Keratinocyte (primary cell): Measurements from ENCODE around the gene NEIL1. TPM values are rescaled to one million over a fixed set of nuclear protein-coding genes. Genes with fewer than 3 reads are reported as not detected.

Experiments used
- DNase-seq: peaks from one replicate; pipeline ENCODE4 v3.0.0-alpha.2; 2011; ENCODE audit warnings: low read depth, missing footprints, low spot score
- FAIRE-seq: peaks from 2 replicates; lab custom pipeline; 2011; peaks lifted over from hg19 to GRCh38; lab: Jason Lieb, UNC
- H2AFZ ChIP-seq: 2 replicates; pipeline ENCODE4 v1.6.0; 2012; ENCODE audit warnings: low read length, control low read depth, inconsistent platforms; ENCODE audit not compliant: control insufficient read depth
- H3K27ac ChIP-seq: 2 replicates; pipeline ENCODE4 v1.5.1; 2011; ENCODE audit warnings: low read length; ENCODE audit not compliant: control insufficient read depth, insufficient read depth
- H3K27me3 ChIP-seq: 3 replicates; pipeline ENCODE4 v1.6.0; 2011; ENCODE audit warnings: low read length; ENCODE audit not compliant: control insufficient read depth, insufficient read depth; ENCODE audit errors: extremely low read depth
- H3K36me3 ChIP-seq, 2 experiments: 2 replicates in 1 of 2; 3 replicates in 1 of 2; pipeline ENCODE4 v1.5.1; 2011; ENCODE audit warnings: low read length in 2 of 2, mild to moderate bottlenecking in 1 of 2; ENCODE audit not compliant: control insufficient read depth in 2 of 2, insufficient read depth in 2 of 2; ENCODE audit errors: extremely low read depth in 1 of 2
- H3K4me1 ChIP-seq: 3 replicates; pipeline ENCODE4 v1.5.1; 2011; ENCODE audit warnings: low read length; ENCODE audit not compliant: control insufficient read depth, insufficient read depth; ENCODE audit errors: extremely low read depth
- H3K4me2 ChIP-seq: 3 replicates; pipeline ENCODE4 v1.6.0; 2011; ENCODE audit warnings: low read depth, low read length; ENCODE audit not compliant: control insufficient read depth, insufficient read depth; ENCODE audit errors: extremely low read depth
- H3K4me3 ChIP-seq, 3 experiments: fragments of 200-600 bp in 1 of 3; sonication (generic) in 1 of 3; 2 replicates in 2 of 3; 3 replicates in 1 of 3; pipeline ENCODE4 v1.5.1; 2011 to 2016; ENCODE audit warnings: low read length in 3 of 3, mild to moderate bottlenecking in 3 of 3, control low read depth in 2 of 3, inconsistent platforms in 1 of 3, low read depth in 1 of 3, mixed read lengths in 1 of 3, mixed run types in 1 of 3, moderate library complexity in 1 of 3; ENCODE audit not compliant: control insufficient read depth in 2 of 3, insufficient read depth in 2 of 3; ENCODE audit errors: extremely low read depth in 1 of 3
- H3K79me2 ChIP-seq: 2 replicates; pipeline ENCODE4 v1.6.0; 2012; ENCODE audit warnings: low read length; ENCODE audit not compliant: control insufficient read depth, insufficient read depth
- H3K9ac ChIP-seq: 3 replicates; pipeline ENCODE4 v1.6.0; 2011; ENCODE audit warnings: low read length; ENCODE audit not compliant: control insufficient read depth, insufficient read depth; ENCODE audit errors: extremely low read depth
- H3K9me1 ChIP-seq: 3 replicates; pipeline ENCODE4 v1.6.0; 2011; ENCODE audit warnings: low read length; ENCODE audit not compliant: control insufficient read depth, insufficient read depth; ENCODE audit errors: extremely low read depth
- H3K9me3 ChIP-seq: 2 replicates; pipeline ENCODE4 v1.5.1; 2012; ENCODE audit warnings: low read depth, low read length; ENCODE audit not compliant: control insufficient read depth
- H4K20me1 ChIP-seq: 3 replicates; pipeline ENCODE4 v1.6.0; 2011; ENCODE audit warnings: low read length; ENCODE audit not compliant: control insufficient read depth, insufficient read depth; ENCODE audit errors: extremely low read depth
- EZH2 ChIP-seq: IDR thresholded peaks from one replicate; pipeline ENCODE4 v1.6.1; 2012; ENCODE audit warnings: inconsistent platforms, mild to moderate bottlenecking, low read length, moderate library complexity
- dilution Hi-C: fragments of 300-500 bp; cut with MboI; formaldehyde crosslinking; loops from one replicate; pipeline ENCODE4 v1.7.0; 2020; ENCODE audit warnings: low sequenced_read_pairs; ENCODE audit not compliant: extremely low pct_ligation_motif_present
- polyA plus RNA-seq, 5 experiments: library from polyadenylated mRNA; depleted of rRNA in 3 of 5; stranded (reverse) in 3 of 5; stranded (forward) in 1 of 5; unstranded in 1 of 5; fragments of >200 nt; gene quantifications; 1 replicate in 1 of 5; 2 replicates in 3 of 5; 3 replicates in 1 of 5; pipeline versions ENCODE4 v1.2.1 to v1.2.3, GENCODE V29; 2011 to 2012; ENCODE audit warnings: missing spikeins in 2 of 5, low read depth in 1 of 5, low replicate concordance in 1 of 5
- TF ChIP-seq, protein P1 (sequence below), 3 experiments: IDR thresholded peaks in 1 of 3; conservative IDR thresholded peaks in 1 of 3; optimal IDR thresholded peaks in 1 of 3; 2 replicates in 2 of 3; 3 replicates in 1 of 3; pipeline versions ENCODE3 to v1.5.1; 2011; ENCODE audit warnings: low read length in 3 of 3, mild to moderate bottlenecking in 3 of 3, moderate library complexity in 2 of 3, control low read depth in 1 of 3, inconsistent platforms in 1 of 3; ENCODE audit not compliant: insufficient read depth in 2 of 3; ENCODE audit errors: extremely low read depth in 1 of 3

The NEIL1 gene
- polyA plus RNA-seq, 1 donor (not counting 4 experiments of a cell fraction or from before 2014, with no cell fraction given), result 5.5 TPM

DNA sequence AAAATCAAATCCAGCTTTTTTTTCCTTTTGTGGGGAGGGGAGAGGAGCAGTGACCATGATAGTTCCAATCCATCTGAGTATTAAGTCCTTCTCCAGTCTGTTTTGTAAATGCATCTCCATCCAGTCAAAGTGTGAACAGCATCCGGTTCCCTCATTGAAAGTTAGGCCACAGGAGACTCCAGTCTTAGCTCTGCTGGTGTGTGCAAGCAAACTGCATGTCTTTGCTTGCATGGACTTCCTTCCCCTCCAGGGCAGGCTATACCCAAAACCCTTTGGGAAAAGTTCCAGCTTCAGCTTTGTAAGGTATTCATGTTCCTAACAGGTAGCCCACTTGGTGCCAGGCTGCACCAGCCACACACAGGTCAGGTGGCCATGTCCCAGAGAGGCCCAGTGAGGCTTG, 24.6 kb downstream of the NEIL1 start:
- peak; percentile 79 for FAIRE-seq
- H3K4me1 ChIP-seq, result peaks cover 33% of the 10 kb centered on the region
- no peaks in the 10 kb centered on the region for H4K20me1 ChIP-seq
- H3K4me2 ChIP-seq, result peak overlapping the region; percentile 9
- H3K27ac ChIP-seq, result no peak overlapping the region
- dilution Hi-C loops, result no loop called here
- H3K36me3 ChIP-seq, result peaks cover 17 to 30% of the 10 kb centered on the region in 2 experiments
- peaks cover 12% of the 10 kb centered on the region for H3K79me2 ChIP-seq
- H3K27me3 ChIP-seq, result no peaks in the 10 kb centered on the region
- H3K9ac ChIP-seq, result no peak overlapping the region
- no peak overlapping the region for H3K4me3 ChIP-seq
- no peaks in the 10 kb centered on the region for H3K9me1 ChIP-seq
- H3K9me3 ChIP-seq, result no peaks in the 10 kb centered on the region
- no peak for TF ChIP-seq EZH2
- TF ChIP-seq, protein P1, sequence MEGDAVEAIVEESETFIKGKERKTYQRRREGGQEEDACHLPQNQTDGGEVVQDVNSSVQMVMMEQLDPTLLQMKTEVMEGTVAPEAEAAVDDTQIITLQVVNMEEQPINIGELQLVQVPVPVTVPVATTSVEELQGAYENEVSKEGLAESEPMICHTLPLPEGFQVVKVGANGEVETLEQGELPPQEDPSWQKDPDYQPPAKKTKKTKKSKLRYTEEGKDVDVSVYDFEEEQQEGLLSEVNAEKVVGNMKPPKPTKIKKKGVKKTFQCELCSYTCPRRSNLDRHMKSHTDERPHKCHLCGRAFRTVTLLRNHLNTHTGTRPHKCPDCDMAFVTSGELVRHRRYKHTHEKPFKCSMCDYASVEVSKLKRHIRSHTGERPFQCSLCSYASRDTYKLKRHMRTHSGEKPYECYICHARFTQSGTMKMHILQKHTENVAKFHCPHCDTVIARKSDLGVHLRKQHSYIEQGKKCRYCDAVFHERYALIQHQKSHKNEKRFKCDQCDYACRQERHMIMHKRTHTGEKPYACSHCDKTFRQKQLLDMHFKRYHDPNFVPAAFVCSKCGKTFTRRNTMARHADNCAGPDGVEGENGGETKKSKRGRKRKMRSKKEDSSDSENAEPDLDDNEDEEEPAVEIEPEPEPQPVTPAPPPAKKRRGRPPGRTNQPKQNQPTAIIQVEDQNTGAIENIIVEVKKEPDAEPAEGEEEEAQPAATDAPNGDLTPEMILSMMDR (optimal IDR thresholded peaks at IDR 0.05 in 1 of 3, IDR thresholded peaks at IDR 0.05 in 1 of 3, conservative IDR thresholded peaks at IDR 0.05 in 1 of 3; ENCODE audit: extremely low read depth in 1 of 3, insufficient read depth in 2 of 3, low read length in 3 of 3), result no peak
- no peak overlapping the region for H2AFZ ChIP-seq
- peak; percentile 33 for DNase-seq

DNA sequence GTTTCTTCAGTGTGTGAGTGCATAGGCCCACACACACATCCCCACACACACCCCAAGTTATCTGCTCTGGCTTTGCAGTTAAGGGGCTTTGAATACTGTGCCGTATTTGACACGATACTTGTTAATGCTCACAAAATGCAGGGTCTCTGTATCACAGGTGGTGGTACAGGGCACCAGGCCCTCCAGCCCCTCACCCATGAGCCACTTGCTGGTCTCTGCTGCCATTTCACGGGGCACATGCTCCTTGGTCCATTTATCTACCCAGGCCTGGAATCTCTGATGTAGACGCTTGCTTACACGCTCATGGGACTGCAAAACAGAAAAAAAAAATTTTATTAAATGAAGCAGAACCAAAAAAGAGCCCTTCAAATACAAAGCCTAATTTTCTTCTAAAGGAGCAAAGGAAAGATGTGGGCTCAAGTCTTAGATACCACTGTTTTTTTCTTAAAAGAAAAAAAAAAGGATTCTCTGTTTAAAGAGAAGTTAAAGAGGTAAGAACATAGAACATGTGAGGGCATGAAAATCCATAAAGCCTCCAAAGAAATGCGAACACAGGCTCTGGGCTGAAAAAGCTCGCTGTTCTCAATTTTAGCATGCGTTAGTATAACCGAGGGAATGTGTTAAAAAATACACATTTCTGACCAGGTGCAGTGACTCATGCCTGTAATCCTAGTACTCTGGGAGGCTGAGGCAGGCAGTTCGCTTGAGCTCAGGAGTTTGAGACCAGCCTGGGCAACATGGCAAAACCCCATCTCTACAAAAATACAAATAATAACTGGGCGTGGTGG, 25.3 kb downstream of the NEIL1 start:
- H3K4me3 ChIP-seq, result no peak overlapping the region
- TF ChIP-seq, protein P1 (optimal IDR thresholded peaks at IDR 0.05 in 1 of 3, IDR thresholded peaks at IDR 0.05 in 1 of 3, conservative IDR thresholded peaks at IDR 0.05 in 1 of 3; ENCODE audit: extremely low read depth in 1 of 3, insufficient read depth in 2 of 3, low read length in 3 of 3), result no peak
- no peak for TF ChIP-seq EZH2
- dilution Hi-C loops, result no loop called here

More for the DNA sequence above, 25.3 kb downstream of the NEIL1 start:
- no peak overlapping the region for H3K27ac ChIP-seq
- H3K36me3 ChIP-seq, result peaks cover 17 to 24% of the 10 kb centered on the region in 2 experiments
- no peaks in the 10 kb centered on the region for H3K27me3 ChIP-seq
- peaks cover 12% of the 10 kb centered on the region for H3K79me2 ChIP-seq
- no peak for FAIRE-seq
- no peak for DNase-seq
- no peaks in the 10 kb centered on the region for H3K9me3 ChIP-seq
- peak overlapping the region; percentile 9 for H3K4me2 ChIP-seq
- peaks cover 33% of the 10 kb centered on the region for H3K4me1 ChIP-seq
- no peaks in the 10 kb centered on the region for H3K9me1 ChIP-seq
- H4K20me1 ChIP-seq, result no peaks in the 10 kb centered on the region
- no peak overlapping the region for H3K9ac ChIP-seq
- no peak overlapping the region for H2AFZ ChIP-seq
